GM19455 (cell line): ENCODE data around the gene CACNA1B.

Source experiments
- ATAC-seq: cut with Tn5 transposase; IDR thresholded peaks from one replicate; pipeline ENCODE4 v1.9.1; 2021; ENCODE audit not compliant: unreplicated experiment

Gene CACNA1B

DNA sequence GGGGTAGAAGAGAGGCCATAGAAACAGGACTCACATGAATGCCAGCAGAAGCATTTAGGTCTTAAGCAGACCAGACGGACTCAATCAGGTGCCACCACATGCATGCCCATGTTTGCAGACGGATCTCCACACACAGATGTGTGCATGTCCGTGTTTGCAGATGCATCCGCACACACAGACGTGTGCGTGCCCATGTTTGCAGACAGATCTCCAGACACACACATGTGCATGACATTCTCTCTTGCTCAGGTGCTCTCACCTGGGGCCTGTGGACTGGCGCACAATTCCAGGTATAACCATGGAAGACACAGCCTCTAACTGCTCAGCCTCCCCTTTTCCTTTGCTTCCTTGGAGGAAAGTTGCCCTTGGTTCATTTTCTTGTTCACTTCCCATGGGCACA, 148.3 kb downstream of the CACNA1B start:
- ATAC-seq = no peak

- ATAC-seq = no peak
Observed at GRCh38 chr9:138028596-138028995, 151.0 kb downstream of the CACNA1B start.

DNA sequence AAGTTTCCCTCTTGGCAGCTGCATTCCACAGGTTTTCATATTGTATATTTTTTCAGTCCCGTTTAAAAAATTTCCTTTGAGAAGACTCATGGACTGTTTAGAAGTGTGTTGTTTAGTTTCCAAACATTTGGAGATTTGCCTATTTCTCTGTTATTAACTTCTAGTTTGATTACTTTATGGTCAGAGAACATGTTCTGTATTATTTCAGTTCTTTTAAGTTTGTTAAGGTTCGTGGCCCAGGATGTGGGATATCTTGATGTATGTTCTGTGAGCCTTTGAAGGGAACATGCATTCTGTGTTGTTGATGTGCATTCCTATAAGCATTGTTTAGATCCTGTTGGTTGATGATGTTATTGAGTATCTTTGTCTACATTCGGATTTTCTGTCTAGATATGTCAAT, 153.6 kb downstream of the CACNA1B start:
- no peak for ATAC-seq

- no peak for ATAC-seq
Observed at GRCh38 chr9:138033950-138034349, 156.4 kb downstream of the CACNA1B start.

DNA sequence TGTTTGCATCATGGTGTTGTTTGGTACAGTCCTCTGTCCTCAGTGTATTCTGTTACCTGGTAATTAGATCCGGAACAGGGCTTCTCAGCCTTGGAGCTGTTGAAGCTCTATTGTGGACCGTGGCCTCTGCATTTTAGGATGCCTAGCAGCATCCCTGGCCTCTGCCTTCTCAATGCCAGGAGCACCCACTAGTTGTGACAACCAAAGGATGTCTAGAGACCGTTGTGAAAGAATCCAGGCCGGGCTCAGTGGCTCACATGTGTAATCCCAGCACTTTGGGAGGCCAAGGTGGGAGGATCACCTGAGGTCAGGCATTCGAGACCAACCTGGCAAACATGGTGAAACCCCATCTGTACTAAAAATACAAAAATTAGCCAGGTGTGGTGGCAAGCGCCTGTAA, 159.6 kb downstream of the CACNA1B start:
- no peak for ATAC-seq

GRCh38 chr9:138038244-138038671, 160.7 kb downstream of the CACNA1B start:
- no peak for ATAC-seq

- ATAC-seq = no peak
Observed at GRCh38 chr9:138040446-138041430, 163.2 kb downstream of the CACNA1B start.

DNA sequence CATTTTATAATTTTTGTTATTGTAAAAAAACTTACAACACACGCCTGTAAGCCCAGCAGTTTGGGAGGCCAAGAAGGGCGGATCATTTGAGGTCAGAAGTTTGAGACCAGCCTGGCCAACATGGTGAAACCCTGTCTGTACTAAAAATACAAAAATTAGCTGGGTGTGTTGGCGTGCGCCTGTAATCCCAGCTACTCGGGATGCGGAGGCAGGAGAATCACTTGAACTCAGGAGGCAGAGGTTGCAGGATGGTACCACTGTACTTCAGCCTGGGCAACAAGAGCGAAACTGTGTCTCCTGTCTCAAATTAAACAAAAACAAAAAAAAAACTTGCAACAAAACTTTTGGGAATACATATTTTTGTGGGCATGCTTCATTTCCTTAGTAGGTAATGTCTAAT, 164.6 kb downstream of the CACNA1B start:
- no peak for ATAC-seq

DNA sequence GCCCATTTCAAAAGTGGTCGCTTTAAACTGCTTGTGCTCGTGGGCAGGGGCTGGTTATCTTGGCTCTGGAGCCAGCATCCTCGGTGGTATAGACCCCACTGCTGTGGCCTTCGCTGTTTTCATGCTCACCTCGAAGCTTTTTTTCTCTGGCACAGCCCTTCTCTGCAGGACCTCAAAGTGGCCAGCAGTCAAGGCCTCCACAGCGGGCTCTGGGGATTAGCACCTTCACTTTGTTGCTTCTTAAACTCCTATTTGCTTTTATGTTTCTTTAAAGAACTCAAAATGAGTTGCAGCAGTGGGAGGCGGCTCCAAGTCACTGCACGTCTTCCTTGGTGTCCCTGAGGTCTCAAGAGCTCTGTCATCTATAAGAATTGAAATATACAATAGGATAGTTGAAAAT, 165.1 kb downstream of the CACNA1B start:
- ATAC-seq = no peak

GRCh38 chr9:138043061-138043410, 165.5 kb downstream of the CACNA1B start:
- ATAC-seq = no peak

DNA sequence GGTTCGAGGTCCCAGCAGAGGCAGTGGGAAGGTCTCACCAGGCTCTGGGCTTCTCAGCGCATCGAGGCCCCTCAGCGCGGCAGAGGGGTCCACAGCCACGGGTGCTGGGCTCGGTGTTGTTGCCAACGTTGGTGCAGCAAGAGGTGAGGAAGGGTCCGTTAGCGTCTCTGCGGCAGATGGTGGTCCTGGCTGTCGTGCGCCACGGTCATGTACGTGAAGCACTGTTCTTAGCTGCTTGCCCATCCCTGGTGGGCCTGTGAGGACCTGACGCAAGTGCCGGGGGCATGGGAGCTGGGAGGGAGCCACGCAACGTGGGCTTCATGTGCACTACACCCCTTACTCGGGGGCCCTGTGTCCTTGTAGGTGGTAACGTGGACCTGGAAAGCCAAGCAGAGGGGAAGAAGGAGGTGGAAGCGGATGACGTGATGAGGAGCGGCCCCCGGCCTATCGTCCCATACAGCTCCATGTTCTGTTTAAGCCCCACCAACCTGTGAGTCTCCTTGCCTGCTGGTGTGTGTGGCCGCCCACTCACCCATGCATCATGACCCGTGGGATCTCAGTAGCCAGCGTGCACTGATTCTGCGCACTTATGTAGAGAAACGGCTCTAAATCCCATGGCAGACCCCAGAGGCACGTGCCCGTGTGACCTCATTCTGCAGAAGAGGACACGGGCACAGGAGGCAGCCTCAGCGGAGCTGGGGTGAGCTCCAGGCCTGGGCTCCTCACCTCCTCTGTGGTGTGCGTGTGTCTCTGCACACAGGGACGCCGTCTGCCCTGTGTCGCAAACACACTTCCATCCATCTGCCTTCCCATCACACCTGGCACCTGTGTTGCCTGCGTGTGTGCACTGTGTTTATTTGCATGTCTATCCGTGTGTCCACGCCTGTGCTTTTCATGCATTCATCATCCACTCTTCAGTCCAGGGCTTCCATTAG, 166.1 kb downstream of the CACNA1B start:
- no peak for ATAC-seq

- ATAC-seq = no peak
Observed at GRCh38 chr9:138044485-138045383, 167.2 kb downstream of the CACNA1B start.

- ATAC-seq = no peak
Observed at GRCh38 chr9:138045541-138046490, 168.2 kb downstream of the CACNA1B start.

GRCh38 chr9:138046641-138047301, 169.2 kb downstream of the CACNA1B start:
- no peak for ATAC-seq

DNA sequence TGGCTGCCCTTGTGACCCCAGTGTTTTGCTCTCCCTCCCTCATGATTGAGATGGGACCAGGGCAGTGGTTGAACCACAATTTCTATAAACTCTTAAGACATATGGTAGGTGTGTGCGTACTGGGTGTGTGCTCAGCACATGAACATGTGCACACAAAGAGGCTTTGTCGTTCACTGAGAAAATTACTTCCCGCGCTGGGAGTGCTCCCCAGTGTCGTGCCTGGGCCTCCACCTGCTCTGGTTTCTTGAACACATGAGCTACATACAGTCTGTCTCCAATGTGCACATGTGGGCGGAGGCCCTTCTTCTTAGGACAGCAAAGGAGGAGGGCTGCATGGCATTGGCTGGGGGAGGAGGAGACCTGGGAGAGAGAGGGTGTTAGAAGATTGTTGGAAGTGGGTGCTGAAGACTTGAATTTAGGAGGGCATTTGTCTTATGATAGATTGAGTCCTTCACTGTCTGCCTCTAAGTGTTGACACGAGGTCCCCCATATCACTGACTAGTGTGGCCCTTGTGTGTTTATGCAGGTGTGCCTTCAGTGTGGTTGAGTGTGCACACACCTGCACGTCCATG, 170.0 kb downstream of the CACNA1B start:
- no peak for ATAC-seq

- no peak for ATAC-seq
Observed at GRCh38 chr9:138048184-138048583, 170.6 kb downstream of the CACNA1B start.

DNA sequence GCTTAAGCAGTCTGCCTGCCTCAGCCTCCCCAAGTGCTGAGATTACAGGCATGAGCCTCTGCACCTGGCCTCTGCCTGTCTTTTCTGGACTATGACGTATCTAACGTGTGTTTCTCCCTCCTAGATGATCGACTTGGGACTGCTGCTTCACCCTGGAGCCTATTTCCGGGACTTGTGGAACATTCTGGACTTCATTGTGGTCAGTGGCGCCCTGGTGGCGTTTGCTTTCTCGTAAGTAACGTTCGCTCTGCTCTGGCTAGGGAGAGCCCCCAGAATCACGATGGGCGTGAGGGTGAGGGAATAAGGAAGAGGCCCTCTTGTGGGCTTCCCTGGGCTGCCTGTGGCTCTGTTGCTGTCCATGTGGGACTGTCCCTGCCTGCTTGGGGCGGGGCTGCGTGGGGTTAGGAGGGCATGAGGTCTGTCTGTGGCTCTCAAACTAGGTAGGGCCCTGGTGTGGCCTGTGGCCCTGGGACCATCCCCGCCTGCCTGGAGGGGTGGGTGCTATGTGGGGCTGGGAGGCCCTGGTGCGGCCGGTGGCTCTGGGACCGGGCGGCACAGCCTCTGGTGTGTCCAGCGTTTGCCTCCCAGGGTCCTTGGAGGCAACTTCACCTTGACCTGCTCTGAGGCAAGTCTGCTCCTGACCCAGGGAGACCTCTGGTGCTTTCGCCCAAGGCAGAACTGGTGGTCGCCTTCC, 171.7 kb downstream of the CACNA1B start:
- ATAC-seq = no peak
